B cell (primary cell): ENCODE measurements around the gene CEACAM19.

Source experiments
- CTCF ChIP-seq: fragments of 200-600 bp; IDR thresholded peaks from one replicate; pipeline ENCODE4 v1.8.0; 2022; ENCODE audit warnings: antibody characterized with exemption, mild to moderate bottlenecking
- EZH2 ChIP-seq: IDR thresholded peaks from 2 replicates; pipeline ENCODE4 v1.6.1; 2012; ENCODE audit warnings: borderline replicate concordance, low read depth, mild to moderate bottlenecking, moderate library complexity, low read length; ENCODE audit not compliant: insufficient read depth, poor library complexity, severe bottlenecking

DNA sequence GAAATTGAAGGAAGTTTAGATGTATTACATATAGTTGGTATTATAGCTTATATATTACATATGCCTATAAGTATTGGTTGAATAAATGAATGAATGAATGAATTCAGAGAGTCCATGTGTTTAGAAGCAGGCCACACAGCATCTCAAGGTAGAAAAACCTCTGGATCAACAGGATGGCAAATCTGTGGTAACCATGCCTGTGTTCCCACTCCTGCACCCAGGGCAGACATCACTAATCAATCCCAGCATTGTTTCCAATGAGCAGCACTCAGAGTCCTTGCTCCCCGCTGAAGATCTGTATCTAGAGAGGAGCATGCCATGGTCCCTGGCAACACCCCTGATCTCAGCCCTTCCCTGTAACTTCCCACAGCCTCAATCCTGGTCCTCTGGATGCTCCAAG is 944 bp downstream of the CEACAM19 start:
- no peak for TF ChIP-seq CTCF
- no peak for TF ChIP-seq EZH2
